ENCODE data around the gene APP.

APP gene

DNA sequence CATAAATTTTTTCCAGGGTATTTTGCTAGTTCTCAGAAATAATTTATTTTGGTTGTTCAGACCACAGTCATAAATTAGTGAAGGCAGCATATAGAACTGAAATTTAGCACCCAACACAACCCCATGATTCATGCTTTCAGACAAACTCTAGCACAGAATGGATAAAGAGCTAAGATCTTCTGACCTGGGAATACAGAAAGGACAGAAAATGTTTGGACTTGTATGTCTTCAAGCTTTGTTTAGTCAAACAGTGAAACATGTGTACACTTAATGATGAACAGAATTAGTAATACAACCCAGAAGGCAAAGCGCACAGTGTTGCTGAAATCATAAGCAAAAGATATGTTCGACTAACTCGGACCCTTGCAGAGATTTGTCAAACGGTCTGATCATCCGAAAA, 205.6 kb downstream of the APP start:
- no peak overlapping the region for H3K4me2 ChIP-seq (ENCODE audit: low read depth, low read length)
- H3K9ac ChIP-seq (ENCODE audit: low read length): no peak overlapping the region
- H3K36me3 ChIP-seq (replicated peaks; ENCODE audit: insufficient read depth, low read length): no peaks in the 10 kb centered on the region; the same call in 1 of the 2 replicates
- no peak overlapping the region for H2AFZ ChIP-seq (ENCODE audit: low read length)
- H3K27me3 ChIP-seq (replicated peaks; ENCODE audit: insufficient read depth, low read length): no peaks in the 10 kb centered on the region
- H3K27ac ChIP-seq (ENCODE audit: low read length): no peak overlapping the region
- H3F3A ChIP-seq (ENCODE audit: insufficient read depth, low read length): peaks cover 21% of the 10 kb centered on the region
- no peaks in the 10 kb centered on the region for H3K79me2 ChIP-seq (ENCODE audit: low read length)
- H3K4me3 ChIP-seq (ENCODE audit: low read length): no peak overlapping the region
- TF ChIP-seq EZH2 (optimal IDR thresholded peaks at IDR 0.05; ENCODE audit: low read depth, low read length) (no peak), EZH2phosphoT487 (IDR thresholded peaks at IDR 0.05; ENCODE audit: low read length) (no peak)
- TF ChIP-seq, protein P1, sequence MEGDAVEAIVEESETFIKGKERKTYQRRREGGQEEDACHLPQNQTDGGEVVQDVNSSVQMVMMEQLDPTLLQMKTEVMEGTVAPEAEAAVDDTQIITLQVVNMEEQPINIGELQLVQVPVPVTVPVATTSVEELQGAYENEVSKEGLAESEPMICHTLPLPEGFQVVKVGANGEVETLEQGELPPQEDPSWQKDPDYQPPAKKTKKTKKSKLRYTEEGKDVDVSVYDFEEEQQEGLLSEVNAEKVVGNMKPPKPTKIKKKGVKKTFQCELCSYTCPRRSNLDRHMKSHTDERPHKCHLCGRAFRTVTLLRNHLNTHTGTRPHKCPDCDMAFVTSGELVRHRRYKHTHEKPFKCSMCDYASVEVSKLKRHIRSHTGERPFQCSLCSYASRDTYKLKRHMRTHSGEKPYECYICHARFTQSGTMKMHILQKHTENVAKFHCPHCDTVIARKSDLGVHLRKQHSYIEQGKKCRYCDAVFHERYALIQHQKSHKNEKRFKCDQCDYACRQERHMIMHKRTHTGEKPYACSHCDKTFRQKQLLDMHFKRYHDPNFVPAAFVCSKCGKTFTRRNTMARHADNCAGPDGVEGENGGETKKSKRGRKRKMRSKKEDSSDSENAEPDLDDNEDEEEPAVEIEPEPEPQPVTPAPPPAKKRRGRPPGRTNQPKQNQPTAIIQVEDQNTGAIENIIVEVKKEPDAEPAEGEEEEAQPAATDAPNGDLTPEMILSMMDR (IDR thresholded peaks at IDR 0.05; ENCODE audit: low read length): no peak
- peaks cover 40% of the 10 kb centered on the region for H3K4me1 ChIP-seq (ENCODE audit: low read length)
- no peak for DNase-seq
- H3K9me3 ChIP-seq (replicated peaks; ENCODE audit: insufficient read depth, low read length): no peaks in the 10 kb centered on the region
- no peaks in the 10 kb centered on the region for H4K20me1 ChIP-seq (ENCODE audit: insufficient read depth, low read length)
- H3K9me2 ChIP-seq (replicated peaks; ENCODE audit: insufficient read depth, low read length): no peaks in the 10 kb centered on the region

DNA sequence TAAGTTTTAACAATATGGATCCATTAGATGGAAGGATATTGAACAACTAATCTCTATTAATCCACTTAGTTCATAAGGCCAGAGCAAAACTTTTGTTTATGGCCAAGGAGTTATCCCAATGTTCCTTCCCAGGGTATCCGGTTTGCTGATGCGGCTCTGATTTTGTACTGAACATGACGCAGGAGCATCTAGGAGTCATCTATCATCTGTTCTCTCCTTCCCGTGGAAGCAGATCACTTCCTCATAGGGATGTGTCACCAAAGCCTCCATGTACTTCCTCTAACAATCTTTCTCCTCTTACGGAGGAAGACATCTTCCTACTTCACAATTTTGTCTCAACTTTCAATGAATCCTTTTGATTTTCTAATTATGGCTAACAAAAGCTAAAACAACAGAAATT, 206.6 kb downstream of the APP start:
- no peak overlapping the region for H3K4me2 ChIP-seq (ENCODE audit: low read depth, low read length)

DNA sequence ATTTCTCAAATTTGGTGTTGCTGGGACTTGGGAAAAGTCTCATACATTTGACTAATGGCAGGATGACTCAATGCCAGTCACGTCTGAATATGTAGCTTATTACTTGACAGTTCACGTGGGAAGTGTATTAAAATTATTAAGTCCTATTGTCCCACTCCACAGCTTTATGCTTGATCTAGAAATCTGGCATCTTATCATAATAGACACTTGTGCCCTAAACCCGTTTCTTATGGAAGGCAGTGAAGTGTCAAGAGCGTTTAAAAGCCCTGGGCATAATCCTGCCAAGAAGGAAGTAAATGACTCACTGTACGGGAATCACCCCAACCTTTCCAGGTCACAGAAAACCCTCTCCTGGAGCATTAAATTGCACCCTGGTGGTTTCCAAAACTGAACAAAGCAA, 207.4 kb downstream of the APP start:
- Histone ChIP-seq H2AFZ (ENCODE audit: low read length) (no peak overlapping the region), H3K27ac (ENCODE audit: low read length) (no peak overlapping the region), H3K4me3 (ENCODE audit: low read length) (no peak overlapping the region), H4K20me1 (ENCODE audit: insufficient read depth, low read length) (no peaks in the 10 kb centered on the region), H3K4me2 (ENCODE audit: low read depth, low read length) (no peak overlapping the region), H3K4me1 (ENCODE audit: low read length) (peaks cover 34% of the 10 kb centered on the region), H3K27me3 (replicated peaks; ENCODE audit: insufficient read depth, low read length) (no peaks in the 10 kb centered on the region), H3F3A (ENCODE audit: insufficient read depth, low read length) (peaks cover 21% of the 10 kb centered on the region), H3K9me2 (replicated peaks; ENCODE audit: insufficient read depth, low read length) (no peaks in the 10 kb centered on the region), H3K79me2 (ENCODE audit: low read length) (no peaks in the 10 kb centered on the region), H3K9me3 (replicated peaks; ENCODE audit: insufficient read depth, low read length) (no peaks in the 10 kb centered on the region), H3K36me3 (replicated peaks; ENCODE audit: insufficient read depth, low read length) (no peaks in the 10 kb centered on the region; the same call in 1 of the 2 replicates), H3K9ac (ENCODE audit: low read length) (no peak overlapping the region)
- DNase-seq: no peak
- no peak for TF ChIP-seq EZH2 (optimal IDR thresholded peaks at IDR 0.05; ENCODE audit: low read depth, low read length)
- TF ChIP-seq, protein P1 (IDR thresholded peaks at IDR 0.05; ENCODE audit: low read length): no peak
- TF ChIP-seq EZH2phosphoT487 (IDR thresholded peaks at IDR 0.05; ENCODE audit: low read length): no peak

More for the DNA sequence above, 206.6 kb downstream of the APP start:
- no peak for TF ChIP-seq EZH2phosphoT487 (IDR thresholded peaks at IDR 0.05; ENCODE audit: low read length)
- TF ChIP-seq, protein P1 (IDR thresholded peaks at IDR 0.05; ENCODE audit: low read length): no peak
- no peak for TF ChIP-seq EZH2 (optimal IDR thresholded peaks at IDR 0.05; ENCODE audit: low read depth, low read length)
- H3K4me3 ChIP-seq (ENCODE audit: low read length): no peak overlapping the region
- no peak overlapping the region for H3K9ac ChIP-seq (ENCODE audit: low read length)
- H3K36me3 ChIP-seq (replicated peaks; ENCODE audit: insufficient read depth, low read length): no peaks in the 10 kb centered on the region; the same call in 1 of the 2 replicates
- no peaks in the 10 kb centered on the region for H3K27me3 ChIP-seq (replicated peaks; ENCODE audit: insufficient read depth, low read length)
- H3K9me3 ChIP-seq (replicated peaks; ENCODE audit: insufficient read depth, low read length): no peaks in the 10 kb centered on the region
- peaks cover 21% of the 10 kb centered on the region for H3F3A ChIP-seq (ENCODE audit: insufficient read depth, low read length)
- H3K4me1 ChIP-seq (ENCODE audit: low read length): peaks cover 40% of the 10 kb centered on the region
- no peak for DNase-seq
- H3K9me2 ChIP-seq (replicated peaks; ENCODE audit: insufficient read depth, low read length): no peaks in the 10 kb centered on the region
- no peak overlapping the region for H3K27ac ChIP-seq (ENCODE audit: low read length)
- no peak overlapping the region for H2AFZ ChIP-seq (ENCODE audit: low read length)
- H4K20me1 ChIP-seq (ENCODE audit: insufficient read depth, low read length): no peaks in the 10 kb centered on the region
- no peaks in the 10 kb centered on the region for H3K79me2 ChIP-seq (ENCODE audit: low read length)
